Hindlimb muscle (tissue), 1 donor: ENCODE data around the gene NPC2. TPM values are rescaled to one million over a fixed set of nuclear protein-coding genes. Genes with fewer than 3 reads are reported as not detected.

ENCODE experiments used
- DNase-seq: peaks from one replicate; pipeline ENCODE4 v3.0.0-alpha.2; 2013
- polyA plus RNA-seq: library from polyadenylated mRNA; unstranded; fragments of 120-200 nt; gene quantifications from one replicate; pipeline ENCODE4 v1.2.1, GENCODE V29; 2013; ENCODE audit not compliant: insufficient read length

Gene NPC2
- polyA plus RNA-seq, 1 donor = 82.5 TPM

DNA sequence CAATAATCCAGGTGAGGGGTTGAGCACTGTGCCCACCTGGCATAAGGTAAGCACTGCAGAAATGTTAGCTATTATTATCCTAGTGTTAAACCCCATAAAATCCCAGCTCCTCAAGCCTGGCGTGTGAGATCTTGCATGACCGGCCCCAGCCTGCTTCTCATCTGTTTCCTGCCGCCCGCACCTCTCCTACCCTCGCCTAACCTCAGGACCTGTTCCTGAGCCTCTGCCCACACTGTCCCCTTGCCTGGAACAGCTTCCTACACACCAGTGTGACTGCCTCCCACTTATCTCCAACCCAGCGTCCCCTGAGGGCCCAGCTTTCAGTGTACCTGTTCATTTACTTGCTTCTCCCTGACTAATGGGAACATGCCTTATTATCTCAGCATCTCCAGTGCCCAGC is 25.1 kb upstream of the NPC2 start:
- DNase-seq = no peak

DNA sequence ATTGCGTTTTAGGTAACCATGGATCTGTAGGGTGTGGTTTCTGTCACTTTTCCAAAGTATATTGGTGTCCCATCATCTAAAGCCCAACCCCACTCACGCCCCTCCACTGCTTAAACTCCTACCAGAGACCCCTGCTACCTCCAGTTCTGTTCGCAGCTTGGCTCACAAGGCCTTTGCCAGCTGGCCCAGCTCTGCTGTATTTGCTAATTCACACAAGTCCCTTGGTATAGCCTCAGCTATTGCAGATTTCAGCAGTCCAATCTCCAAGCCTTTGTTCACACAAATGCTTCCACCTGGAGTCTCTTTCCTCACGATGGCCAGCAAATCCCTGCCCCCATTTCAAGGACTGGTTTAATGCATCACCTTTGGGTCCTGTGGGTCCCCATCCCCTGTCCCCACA is 24.6 kb upstream of the NPC2 start:
- DNase-seq = no peak

DNA sequence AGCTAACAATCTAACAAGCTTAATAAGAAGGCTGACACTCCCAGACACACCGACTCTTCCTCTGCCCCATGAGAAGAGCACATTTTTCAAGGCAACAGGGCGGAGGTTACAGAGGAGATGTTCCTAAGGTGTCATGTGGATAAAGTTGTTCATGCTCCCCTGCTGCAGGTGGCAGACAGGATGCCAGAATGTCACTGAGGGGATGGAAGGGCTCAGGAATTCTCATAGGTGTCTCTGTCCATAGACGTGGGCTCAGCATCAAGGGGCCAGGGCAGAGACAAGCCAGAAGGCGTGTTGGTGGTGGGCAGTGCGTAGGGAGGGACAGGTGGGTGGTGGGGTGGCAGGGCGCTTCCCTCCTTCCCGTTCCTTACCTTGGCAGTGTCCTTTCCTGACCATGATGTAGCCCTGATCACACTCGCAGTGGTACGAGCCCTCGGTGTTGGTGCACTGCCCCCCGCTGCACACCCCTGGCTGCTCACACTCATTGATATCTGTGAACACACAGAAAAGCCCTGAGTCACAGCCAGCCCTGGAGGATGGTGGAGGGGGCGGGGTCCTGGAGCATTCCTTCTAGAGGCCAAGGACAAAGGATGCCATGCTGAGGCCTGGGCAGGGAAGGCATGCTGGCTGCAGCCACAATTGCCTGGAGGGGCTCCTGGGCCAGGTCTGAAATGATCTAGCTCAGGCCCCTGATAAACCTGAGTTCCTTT is 23.5 kb upstream of the NPC2 start:
- DNase-seq = no peak

DNA sequence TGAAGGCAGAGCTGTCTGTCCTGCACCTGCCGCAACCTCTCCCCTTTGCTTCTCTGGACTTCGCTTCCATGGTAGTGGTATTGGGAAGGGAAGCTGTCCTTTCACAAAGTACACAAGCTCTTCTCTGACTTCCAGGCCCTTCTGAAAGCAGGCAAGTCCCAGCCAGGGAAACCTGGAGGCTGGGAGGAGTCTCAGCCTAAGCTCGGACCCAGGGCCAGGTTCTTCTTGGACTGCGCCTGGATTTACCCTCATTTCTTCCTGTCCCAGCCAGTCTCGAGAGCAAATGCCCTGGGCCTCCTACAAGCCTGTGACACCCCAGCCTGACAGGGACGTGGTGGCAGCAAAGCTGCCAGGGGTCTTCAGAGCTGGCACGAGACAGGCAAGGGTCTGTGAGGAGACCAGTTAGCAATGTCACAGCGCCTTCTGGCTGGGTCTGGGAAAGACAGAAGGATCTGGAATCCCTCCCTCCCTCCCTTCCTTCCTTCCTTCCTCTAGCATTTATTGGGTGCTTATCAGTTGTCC is 22.8 kb upstream of the NPC2 start:
- no peak for DNase-seq

DNA sequence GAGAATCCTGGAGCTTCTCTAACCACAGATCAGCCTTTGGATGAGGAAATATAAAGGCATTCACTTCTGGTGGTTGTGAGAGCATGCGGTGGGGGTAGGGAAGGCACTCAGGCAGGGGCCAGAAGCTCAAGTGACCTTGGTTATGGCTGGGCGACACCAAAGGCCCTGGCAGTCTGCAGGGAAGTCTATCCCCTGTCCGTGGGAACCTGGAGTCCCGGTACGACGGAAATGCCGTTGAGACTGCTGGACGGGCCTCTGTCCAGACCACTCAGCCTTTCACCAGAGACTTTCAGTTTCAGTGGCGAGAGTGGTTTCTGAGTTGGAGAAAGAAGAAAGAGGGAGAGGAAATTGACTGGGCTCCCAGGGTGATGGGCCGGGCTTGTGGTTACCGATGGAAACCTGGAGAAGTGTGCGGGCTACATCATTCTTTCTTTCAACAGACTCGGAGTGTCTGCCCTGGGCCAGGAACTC is 21.4 kb upstream of the NPC2 start:
- DNase-seq = peak; percentile 71

DNA sequence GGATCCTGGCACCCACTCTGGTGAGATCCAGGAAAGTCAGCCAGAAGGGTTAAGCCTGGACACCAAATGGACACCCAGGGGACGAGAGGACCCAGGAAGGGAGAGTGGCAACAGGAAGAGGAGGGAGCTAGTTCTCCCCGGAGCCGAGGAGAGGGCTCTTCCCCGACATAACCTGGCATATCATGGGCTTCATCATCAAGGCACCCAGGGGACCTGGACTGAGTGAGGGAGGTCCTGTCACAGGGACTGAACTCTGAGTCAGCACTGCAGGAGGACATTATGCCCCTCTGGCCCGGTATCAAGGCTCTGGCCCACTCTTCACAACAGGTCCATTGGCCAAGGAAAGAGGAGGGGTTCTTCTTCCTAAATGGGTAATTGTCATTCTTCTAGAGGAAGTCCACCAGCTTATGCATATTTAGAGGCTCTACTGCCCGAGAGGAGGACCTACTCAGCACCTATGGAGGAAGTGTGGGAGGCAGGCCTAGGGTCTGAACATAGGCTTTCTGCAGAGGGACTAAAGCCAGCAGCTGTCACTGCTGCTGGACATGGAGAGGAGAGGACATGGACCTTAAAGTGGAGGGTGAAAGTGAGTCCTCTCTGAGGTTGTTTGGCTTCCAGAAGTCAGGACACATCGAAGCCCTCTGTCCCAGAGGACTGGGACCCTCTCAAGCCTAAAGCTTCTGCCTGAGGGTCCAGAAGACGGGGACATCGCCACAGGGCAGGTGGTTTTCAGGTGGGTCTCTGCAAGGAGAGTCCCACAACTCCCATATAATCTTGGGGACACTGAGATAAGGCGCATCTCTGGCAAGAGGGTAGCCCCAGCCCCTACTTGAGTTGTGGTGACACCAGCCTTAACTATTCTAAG is 19.1 kb upstream of the NPC2 start:
- no peak for DNase-seq

DNA sequence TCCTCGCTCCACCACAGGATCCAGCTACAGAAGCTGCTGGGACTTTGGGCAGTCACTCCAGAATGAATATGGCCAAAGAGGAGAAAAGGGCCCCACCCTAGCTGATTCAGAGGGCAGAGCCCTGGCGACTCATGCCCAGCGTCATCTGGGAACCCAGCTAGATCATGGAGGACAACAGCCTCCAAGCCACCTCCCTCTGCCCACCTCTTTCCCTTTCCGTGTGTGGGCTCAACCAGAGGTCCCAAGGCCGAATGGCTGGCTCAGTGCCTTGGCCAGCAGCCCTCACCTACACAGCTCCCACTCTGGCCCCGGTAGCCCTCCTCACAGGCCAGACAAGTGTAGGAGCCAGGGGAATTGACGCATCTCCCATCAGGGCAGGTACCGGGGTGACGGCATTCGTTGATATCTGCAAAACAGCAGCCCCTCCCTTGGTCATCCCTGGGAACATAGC is 17.9 kb upstream of the NPC2 start:
- no peak for DNase-seq

DNA sequence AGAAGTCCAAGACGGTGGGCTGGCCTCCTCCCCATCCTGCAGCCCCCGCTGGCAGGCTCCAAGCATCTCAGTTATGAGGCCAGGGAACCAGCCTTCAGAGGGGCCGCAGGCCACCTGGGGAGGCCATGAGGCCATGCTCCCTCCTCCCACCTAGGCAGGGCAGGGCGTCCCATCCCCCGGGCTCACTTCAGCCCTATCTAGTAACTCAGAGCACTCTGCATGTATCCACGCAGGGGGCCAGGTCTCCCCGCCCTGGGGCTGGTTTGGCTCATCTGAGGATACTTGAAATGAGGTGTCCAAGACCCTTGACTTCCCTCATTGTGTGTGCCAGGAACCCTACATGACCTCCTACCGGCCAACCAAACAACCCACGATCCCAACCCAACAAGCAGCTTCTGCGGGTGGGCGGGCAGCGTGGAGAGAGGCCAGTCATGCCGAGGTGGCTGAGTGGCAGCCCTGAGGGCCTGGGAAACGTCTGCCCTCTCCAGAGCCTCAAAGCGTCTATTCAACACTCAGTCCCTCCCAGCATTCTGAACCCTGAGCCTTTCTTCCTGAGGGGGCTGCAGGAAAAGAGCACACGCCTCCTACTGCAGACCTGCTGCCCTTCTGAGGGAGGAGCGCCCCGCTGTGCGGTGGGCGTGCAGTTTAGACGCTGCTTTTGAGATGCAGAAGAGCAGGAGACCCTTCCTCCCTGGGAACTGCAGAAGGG is 17.3 kb upstream of the NPC2 start:
- DNase-seq = no peak

DNA sequence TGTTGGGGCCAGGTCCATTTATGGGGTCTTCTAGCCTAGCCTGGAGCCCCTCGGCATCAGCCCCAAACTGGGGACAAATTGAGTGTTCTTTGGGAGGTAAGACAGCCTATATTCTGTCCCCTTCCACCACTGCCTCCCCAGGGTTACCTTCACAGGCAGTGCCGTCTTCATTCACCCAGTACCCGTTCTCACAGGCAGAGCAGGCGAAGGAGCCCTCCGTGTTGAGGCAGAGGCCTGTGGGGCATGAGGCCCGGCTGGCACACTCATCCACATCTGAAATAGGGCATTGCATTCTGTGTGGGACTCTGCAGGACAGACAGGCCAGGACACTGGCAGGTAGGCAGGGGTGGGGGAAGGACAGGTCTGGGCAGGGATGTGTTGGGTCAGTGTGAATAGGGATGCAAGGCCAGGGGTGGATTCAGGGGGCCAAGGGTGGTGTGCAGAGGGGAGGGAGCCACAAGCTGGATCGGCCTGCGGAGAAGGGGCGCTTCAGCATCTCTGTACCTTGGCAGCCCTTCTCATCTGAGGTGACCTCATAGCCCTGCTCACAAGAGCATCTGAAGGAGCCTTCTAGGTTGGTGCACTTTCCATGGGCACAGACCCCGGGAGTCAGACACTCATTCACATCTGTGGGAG is 16.6 kb upstream of the NPC2 start:
- no peak for DNase-seq

DNA sequence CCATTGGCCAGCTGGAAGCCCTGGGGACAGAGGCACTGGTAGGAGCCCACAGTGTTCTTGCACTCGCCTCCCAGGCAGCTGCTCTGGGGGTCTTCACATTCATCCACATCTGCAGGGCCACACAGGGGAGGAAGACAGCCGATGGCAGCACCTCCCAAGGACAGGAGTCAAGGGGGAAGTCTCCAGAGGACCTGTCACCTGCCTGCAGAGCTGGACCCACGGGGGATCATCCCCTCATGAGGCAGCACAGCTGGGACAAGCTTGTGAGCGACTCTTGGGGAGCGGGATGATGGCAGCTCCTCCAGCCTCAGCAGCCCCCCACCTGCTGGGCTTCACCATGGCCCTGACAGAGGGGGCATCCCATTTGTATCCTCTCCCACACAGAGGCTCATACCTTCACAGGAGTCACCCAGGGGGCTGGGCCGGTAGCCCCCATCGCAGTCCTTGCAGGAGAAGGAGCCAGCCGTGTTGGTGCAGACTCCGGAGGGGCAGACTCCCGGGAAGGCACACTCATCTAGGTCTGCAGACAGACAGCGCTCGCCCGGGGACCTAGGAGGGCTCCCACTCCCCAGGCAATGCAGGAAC is 15.8 kb upstream of the NPC2 start:
- no peak for DNase-seq

DNA sequence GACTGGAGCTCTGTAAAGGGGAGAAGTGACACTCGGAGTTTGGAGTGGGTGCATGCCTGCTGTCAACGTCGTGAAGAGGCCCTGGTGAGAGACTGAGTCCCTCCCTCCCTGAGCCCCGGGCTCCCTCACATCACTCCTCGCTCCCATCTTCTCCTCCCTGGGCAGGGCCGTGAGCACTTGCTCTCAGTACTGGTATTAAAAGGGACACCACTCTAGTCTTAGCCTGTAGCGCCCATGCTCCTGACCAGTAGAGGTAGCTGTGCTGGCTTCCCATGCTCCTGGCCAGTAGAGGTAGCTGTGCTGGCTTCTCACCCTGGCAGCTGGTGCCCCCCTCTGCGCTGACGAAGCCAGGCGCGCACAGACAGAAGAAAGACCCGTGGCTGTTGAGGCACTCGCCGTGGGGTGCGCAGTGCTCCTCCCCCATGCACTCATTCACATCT is 15.2 kb upstream of the NPC2 start:
- DNase-seq = no peak

DNA sequence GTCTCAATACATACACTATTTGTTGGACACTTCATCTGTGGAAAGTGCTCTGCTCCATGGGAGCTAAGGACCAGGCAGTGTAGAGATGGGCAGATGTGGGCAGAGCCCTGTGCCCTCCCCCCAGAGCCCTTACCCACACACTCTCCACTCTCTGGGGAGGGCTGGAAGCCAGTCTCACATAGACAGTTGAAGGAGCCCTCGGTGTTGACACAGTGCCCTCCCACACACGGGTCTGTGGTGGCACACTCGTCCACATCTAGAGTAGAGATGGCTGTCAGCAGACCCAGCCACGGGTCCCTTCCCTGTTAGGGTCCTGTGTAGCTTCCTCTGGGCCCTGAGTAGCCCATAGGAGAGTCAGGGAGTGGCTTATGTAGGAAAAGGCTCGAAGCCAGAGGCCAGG is 14.7 kb upstream of the NPC2 start:
- no peak for DNase-seq

DNA sequence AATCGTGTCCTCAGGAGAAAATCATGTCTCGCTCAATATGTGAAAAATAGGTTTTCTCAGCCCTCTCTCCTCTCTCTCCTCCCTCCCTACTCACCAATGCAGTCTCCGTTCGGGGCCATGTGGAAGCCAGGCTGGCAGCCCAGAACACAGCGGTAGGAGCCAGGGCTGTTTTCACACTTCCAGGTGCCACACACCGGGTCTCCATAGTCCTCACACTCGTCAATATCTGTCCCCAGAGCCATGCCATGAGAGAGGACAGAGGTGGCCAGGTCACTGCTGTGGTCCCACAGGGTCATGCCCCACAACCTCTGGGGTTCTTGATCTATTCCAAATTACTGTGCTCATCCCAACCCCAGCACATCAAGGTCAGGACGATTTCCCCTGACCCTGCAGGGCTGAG is 14.0 kb upstream of the NPC2 start:
- no peak for DNase-seq

DNA sequence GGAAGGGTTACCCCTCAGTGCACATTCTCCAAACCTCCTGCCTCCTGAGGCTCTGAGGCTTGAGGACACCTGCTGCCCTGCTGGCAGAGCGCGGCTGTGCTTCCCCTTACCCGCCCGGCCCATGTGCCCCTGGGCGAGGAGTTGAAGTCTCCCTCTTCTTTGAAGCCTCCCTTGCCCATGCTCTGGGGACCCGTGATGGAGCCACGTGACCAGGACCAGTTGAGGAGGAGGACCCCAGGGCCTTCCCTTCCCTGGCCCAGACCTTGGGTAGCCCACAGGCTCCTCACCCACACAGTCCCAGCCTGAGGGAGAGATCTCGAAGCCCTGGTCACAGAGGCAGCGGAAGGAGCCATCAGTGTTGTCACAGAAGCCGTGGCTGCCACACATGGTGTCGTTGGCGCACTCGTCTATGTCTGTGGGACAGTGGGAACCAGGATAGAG is 13.3 kb upstream of the NPC2 start:
- DNase-seq = no peak

DNA sequence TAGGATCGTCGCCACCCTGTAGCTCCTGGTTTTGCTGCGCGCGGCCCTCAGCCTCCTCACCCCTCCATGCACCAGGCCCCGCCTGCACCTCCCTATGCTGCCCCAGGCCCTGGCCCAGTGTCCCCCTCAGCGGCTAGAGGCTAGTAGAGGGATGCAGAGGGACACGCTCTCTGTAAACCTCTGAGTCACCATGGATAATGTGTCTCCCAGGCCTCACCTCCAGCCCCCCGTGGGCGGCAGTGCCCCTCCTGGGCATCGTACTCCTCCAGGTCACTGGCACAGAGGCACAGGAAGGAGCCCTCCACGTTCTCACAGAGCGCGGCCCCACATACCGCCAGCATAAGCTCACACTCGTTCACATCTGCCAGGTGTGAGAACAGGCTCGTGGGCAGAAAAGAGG is 12.7 kb upstream of the NPC2 start:
- DNase-seq = no peak

DNA sequence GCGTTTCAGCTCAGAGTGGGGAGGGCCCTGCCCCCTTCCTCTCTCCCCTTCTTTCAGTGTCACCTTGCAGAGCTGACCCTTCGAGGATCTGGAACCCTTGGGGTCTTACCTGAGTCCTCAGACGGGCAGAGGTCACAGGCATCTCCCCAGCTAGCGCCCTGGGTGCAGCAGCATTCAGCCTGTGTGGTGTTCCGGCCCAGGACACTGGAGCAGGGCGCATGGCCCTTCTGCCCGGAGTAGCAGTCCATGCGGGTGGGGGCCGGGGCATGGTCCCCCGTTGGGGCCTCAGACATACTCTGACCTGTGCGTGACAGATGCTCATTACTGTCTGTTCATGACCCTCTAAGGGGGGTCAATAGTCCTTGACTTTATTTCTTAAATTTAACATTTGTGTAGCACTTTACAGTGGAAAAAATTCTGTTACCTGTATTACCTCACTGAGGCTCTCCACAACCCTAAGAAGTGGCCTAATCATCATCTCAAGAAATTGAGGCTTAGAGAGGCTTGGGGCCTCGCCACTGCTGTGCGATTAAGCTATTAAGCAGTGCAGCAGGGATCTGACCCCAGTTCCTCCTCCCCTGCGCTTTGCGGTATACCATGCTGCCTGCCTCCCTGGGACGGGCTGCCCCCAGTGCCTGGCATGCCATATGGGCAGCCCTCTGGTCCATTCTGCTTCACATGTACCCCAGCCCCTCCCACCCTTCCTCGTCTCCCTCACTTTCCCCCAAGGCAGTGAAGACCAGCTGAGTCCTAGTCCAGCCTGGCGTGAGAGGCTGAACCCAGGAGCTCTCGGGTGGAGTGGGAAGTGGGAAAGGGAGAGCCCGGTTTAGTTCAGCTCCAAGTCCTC is 12.0 kb upstream of the NPC2 start:
- no peak for DNase-seq

DNA sequence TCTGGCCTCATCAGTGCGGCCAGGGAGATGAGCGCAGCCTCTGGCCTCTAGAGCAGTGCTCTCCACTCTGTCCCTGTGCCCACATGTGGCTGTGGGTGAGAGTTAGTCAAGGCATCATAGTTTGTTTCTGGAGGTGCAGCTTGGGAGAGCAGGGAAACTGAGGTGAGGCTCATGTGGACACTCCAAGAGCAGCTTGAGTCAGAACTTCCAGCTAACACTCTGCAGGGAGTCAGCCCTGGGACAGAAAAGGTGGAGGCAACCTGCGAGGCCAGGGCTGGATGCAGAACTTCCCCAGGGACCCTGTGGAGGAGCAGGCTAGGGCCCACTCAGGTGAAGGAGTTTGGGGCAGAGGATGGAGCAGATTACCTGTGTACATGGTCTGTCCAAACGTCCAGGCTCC is 11.3 kb upstream of the NPC2 start:
- DNase-seq = no peak

DNA sequence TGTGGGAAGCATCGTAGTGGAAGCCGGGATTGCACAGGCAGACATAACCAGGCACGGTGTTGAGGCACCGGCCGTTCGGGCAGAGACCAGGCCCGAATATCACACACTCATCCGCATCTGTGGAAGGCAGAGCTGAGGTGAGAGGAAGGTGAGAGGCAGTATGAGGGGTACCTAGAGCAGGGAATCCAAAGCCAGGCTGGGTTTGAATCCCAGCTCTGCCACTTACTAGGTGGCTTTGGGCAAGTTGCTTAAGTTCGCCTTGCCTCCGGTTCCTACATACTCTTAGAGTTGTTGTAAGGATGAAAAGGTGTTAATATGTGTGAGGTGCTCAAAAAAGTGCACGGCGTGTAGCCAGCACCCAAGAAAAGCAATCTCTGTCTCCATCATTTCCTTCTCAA is 10.8 kb upstream of the NPC2 start:
- DNase-seq = no peak

DNA sequence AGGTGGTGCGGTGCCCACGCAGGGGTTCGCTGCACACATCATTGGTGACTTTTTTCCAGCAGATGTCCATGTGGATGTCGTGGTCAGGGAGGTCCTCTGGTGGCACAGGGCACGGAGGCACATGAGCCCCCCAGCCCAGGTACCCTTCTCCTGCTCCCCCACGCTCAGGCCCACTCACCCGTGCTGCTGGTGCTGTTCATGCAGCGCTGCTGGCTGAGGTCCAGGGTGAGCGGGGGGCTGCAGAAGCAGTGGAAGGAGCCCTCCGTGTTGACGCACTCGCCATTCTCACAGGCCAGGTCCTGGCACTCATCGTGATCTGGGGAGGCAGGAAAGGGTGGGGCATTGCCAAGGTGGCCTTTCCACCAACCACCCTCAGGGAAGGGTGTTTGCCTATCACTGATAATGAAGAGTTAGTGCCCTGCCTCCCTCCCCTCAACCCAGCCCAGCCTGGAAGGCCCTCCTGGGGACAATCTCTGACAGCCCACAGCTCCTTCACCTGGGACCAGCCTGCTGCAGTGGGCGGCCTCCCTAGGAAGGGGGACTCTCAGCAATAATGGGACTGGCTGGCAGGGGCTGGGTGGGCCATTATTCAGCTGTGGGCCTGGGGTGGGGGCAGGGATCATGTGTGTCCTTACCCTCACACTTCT is 10.3 kb upstream of the NPC2 start:
- no peak for DNase-seq

DNA sequence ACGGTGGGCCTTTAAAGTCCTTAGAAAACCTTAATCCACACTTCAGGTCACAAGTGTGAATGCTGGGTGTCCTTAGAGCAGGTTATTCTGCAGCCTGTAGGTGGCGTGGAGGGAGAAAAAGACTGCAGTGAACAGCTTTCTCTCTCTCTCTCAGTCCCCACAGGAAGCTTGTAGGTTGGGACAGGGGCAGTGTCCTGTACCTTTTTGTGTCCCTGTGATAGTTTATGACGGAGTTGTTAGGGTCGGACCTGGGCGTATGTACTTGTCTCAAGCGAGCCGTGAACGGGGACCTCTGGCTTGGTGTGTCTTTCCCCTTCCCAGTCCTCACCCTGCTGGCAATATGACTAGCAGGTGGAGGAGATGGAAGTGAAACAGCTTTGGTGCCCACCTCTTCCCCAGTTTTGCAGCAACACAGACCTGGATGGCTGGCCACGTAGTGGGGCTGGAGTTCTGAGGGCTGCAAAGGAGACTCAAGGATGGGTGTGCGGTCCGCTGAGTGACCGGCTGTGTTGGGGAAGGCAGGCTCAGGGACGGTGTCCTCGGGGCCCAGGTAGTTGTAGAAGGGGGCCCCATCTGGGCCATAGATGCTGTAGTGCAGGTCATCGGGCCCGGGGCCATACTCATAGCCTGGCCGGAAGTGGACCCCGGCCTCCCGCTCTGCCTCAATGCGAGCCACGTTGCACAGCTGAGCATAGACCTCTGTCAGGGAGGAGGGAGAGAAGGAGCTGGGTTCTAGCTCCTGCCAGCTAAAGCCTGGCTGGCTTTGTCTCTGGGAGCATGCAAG is 9.3 kb upstream of the NPC2 start:
- no peak for DNase-seq
